HUDEP-2 (cell line): ENCODE results near the gene KIAA0825.

ENCODE experiments used
- DNase-seq, 76 experiments: peaks; one replicate each; lab custom pipeline; 2025; ENCODE audit not compliant: unreplicated experiment in 76 of 76; lab: John Stamatoyannopoulos, UW

Gene KIAA0825

GRCh38 chr5:94316916-94317838 is 301.2 kb downstream of the KIAA0825 start:
- peak in 1 of 76 experiments; percentile 3 for DNase-seq

DNA sequence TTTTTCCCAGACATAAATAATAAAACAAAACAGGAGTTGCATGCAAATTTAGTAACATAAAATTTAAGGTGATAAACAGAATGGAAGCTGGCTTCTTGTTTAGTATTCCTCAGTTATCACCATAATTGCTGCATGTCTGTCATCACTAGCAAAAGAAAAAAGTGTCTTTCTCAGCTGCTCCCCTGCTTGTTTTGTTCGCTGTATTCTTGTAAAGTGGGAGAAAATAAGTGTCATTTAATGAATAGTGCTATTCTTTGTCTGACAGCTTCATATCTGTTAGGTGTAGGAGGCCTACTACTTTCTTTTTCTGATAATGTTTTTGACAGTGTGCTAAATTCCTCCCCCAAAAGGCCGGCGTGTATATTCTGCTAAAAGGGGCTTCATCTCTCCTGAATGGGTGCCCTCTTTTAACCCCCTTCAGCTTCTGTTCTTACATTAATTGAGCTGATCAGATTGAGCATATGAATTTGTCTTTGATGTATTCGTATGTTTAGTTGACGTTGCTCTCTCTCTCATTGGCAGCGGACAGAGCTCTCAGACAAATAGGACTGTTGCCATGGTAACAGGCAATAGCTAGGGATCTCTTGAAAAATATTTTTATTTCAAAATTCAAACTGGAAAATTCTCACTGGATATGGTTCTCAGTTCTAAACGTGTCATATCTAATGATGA is 303.8 kb downstream of the KIAA0825 start:
- no peak for DNase-seq

DNA sequence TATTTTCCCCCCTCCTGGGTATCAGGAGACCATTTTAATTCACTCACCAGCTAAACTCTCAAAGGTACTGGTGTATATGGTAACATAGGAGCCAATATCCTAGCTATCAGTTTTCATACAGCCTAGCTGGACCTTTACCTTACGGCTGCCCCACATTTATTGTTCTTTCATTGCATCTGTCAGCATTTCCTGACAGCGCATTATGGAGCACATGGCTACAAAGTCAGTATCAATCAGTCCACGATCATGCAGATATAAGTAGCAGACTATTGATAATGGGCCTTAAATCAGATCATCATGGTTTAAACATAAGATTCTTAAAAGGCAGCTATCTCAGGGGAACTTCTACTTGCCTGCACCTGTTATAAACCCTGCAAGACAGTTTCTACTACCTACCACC is 304.7 kb downstream of the KIAA0825 start:
- DNase-seq: no peak

GRCh38 chr5:94313188-94313587 is 305.2 kb downstream of the KIAA0825 start:
- no peak for DNase-seq

GRCh38 chr5:94312298-94312697 is 306.1 kb downstream of the KIAA0825 start:
- DNase-seq: no peak

- DNase-seq: no peak
Observed at GRCh38 chr5:94310833-94311232, 307.6 kb downstream of the KIAA0825 start.

GRCh38 chr5:94309141-94309540 is 309.3 kb downstream of the KIAA0825 start:
- DNase-seq: no peak

GRCh38 chr5:94308442-94308841 is 310.0 kb downstream of the KIAA0825 start:
- DNase-seq: no peak

- no peak for DNase-seq
Observed at GRCh38 chr5:94304146-94304545, 314.3 kb downstream of the KIAA0825 start.

- no peak for DNase-seq
Observed at GRCh38 chr5:94288937-94289336, 329.5 kb downstream of the KIAA0825 start.

DNA sequence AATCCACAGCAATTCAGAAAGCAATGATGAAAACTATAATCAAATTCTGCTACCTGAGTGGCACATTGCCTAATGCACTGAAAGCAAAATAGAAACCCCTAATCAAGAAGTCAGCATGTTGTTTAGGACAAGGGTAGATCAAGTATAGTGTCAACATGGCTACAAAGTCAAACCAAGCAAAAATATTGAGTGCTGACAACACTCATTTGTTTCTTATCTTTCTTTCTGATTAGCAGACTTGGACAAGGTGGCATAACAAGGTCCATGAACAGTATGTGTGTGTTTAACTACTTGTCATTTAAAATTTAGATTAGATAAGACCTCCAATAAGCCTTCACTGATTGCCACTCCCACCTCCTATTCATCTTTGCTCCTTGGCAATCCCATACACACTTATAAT is 332.4 kb downstream of the KIAA0825 start:
- peak in 1 of 76 experiments; percentile 2 for DNase-seq

DNA sequence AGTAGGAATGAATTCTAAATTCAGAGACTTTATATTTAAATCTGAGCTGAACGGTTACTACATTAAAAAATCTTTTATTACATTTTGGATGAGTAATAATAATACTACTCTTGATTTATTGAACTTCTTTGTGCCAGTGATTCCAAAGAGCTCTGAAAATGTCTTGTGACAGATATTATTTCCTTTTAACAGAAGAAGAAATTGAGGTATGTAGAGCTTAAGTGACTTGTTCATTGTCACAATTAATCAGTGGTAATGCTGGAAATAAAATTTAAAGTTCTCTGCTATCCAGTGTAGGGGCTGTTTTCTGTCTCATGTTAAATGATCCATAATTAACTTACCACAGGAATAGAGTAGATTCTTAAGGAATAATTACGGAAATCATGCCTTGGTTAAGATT is 335.3 kb downstream of the KIAA0825 start:
- no peak for DNase-seq

DNA sequence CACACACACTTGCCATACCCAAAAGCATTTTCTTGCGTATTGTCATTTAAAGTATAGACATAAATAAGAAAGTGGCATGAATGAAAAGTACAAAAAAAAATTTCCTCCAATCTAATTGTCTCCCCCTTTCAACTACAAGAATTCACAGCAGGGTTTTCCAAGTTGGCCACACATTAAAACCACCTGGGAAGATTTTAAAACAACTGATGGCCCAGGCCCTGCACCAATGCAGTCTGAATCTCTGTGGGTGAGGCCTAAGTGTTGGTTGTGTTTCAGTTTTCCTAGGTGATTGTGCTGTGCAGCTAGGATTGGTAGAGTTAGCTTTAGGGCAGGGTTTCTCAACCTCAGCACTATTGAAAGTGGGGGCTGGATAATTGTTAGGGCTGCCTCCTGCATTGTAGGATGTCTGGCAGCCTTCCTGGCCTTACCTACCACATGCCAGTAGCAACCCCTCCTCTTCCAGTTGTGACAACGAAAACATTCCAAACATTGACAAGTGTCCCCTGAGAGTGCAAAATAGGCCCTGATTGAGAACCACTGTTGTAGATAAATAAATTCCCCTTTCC is 337.1 kb downstream of the KIAA0825 start:
- no peak for DNase-seq

GRCh38 chr5:94276751-94277150 is 341.7 kb downstream of the KIAA0825 start:
- DNase-seq: no peak

DNA sequence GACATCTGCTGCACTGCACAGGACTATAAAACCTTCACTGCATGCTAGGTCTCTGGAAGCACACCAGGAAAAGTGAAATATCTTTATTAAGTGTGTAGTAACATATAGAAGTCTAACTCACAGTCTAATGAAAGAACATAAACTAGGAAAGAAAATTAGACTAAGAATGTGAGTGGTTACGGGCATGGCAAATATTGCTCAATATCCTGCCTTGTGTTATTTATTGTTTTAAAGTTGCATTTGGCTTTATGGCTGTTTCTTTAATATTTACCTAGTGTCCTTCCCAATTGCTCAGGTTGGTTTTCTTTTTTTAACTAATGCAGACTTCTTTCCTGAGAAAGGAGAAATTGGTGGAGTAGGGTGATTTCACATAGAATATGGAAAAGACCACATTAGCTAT is 342.4 kb downstream of the KIAA0825 start:
- no peak for DNase-seq

DNA sequence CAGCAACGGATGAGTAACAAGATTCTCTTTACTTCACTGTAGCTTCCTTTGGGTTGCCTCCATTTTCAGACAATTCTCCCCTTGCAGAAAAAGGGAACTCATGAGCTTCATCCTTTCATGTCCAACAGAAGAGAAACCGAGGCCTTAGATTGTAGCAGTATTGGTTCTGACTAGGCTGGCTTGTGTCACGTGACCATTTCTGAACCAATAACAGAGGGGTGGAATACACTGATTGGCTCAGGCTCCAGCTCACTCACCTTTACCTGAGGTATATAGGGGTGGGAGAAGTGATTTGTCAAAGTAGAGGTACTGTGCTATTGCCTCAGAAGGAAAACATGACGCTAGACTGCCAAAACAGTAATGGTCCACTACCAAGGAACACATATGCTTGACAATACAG is 343.7 kb downstream of the KIAA0825 start:
- no peak for DNase-seq

DNA sequence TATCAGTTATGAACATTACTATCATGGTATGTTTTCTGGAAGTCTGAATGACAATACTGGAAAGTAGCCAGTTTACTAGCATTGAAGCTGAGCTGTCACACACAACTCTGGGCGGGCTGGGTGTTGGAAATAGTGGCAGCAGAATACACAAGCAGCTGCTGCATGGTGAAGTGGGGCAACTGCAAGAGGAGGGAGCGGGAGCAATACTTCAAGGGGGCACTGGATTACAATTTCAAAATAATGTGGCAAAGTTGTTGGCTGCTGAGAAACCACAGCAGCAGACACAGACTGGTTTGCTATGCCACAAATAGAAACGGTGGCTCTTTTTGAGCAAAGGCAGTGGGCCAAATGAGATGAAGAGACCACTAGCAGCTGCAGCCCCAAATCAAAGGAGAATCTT is 350.2 kb downstream of the KIAA0825 start:
- DNase-seq: no peak

DNA sequence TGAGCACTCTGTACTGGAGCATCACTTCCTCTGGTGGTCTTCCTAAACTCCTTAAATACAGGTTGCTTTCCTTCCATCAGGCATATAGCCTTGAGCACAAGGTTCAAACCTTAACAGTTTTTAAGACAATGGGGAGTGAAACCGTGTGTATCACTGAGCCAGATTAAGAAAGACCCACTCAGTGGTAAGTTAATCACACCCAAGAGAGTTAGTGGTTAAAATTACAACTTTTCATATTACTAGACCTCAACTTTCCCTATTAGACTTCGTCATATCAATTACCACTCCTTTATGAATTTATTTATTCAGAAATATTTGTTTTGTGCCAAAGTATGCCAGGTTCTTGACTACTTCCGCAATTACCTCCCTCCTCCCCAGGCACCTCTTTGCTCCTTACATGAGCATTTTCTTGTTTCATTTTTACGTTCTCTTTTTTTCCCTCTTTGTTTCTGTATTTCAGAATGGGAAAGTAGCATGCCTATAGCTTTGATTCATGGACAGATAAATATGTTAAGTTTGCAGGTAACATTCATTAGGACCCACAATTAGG is 351.0 kb downstream of the KIAA0825 start:
- no peak for DNase-seq

- DNase-seq: no peak
Observed at GRCh38 chr5:94266170-94266569, 352.2 kb downstream of the KIAA0825 start.

DNA sequence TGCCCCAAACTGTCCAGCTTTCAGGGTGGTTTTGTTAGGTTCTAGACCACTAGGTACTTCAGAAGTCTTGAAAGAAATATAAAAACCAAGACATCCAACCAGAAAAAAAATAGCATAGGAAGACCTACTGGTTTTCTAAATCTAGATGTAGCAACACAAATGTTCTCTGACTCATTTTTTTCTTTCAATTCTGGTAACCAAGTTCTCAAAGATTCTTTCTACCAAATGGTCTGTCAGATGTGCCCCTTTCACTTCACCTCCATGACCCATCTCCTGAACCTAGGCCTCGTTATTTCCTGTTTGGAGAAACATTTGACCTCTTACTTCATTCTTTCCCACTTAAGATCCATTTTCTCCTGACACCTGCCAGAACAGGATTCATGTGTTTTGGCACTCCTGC is 355.3 kb downstream of the KIAA0825 start:
- no peak for DNase-seq

DNA sequence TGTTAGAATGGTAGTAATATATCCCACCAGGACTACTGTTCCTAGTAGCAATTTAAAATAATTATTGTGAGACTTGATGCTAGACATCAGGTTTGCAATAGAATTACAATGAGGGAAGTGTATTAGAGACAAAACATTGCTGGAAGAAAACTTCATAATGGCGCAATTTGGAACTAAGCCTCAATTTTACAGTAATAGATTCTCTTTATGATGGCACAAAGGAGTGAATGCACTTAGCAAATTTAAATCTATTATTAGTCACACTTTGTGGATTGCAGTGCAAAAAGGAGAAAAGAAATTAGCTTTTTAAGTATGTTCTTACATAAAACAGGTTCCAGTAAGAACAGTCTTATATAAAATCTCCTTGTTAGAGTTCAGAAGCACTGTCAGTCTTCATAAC is 358.3 kb downstream of the KIAA0825 start:
- no peak for DNase-seq
